Stimulated activated naive CD8-positive, alpha-beta T cell treated with anti-CD3 and anti-CD28 coated beads, Interleukin-15, Interleukin-2, amounts not matched to agents 100 U/mL and 50 U/mL, for 24 hours (primary cell): ENCODE measurements around the gene ADAT1.

Experiments used
- ATAC-seq: fragments of 150-1000 bp; cut with Tn5 transposase; one replicate; pipeline ENCODE4 v1.10.0; 2021
- DNase-seq: peaks from one replicate; pipeline ENCODE4 v3.0.0; 2021

Gene ADAT1

GRCh38 chr16:75622761-75623605 lies at the start of gene ADAT1:
Gene ADAT1, minus strand, starts transcription at chr16:75623281. Its CDS starts 2,482 bp downstream, at chr16:75620799.
- DNase-seq (peak; percentile 97), ATAC-seq (peak; percentile 97)

GRCh38 chr16:75667503-75667902 lies 44.4 kb upstream of the ADAT1 start:
- DNase-seq: no peak
- ATAC-seq: no peak

GRCh38 chr16:75660726-75661302 lies 37.7 kb upstream of the ADAT1 start:
- ATAC-seq (no peak), DNase-seq (no peak)

- no peak for ATAC-seq
- DNase-seq: no peak
Observed at GRCh38 chr16:75660321-75660720, 37.2 kb upstream of the ADAT1 start.

- DNase-seq (no peak), ATAC-seq (no peak)
Observed at GRCh38 chr16:75658175-75658574, 35.1 kb upstream of the ADAT1 start.

- no peak for ATAC-seq
- no peak for DNase-seq
Observed at GRCh38 chr16:75653922-75654321, 30.8 kb upstream of the ADAT1 start.

- DNase-seq (peak; percentile 86), ATAC-seq (peak; percentile 34)
Observed at GRCh38 chr16:75648265-75649076, 25.4 kb upstream of the ADAT1 start.

- ATAC-seq: peak; percentile 94
- peak; percentile 93 for DNase-seq
Observed at GRCh38 chr16:75647492-75648264, 24.6 kb upstream of the ADAT1 start, which contains the start of the genes KARS1 and TERF2IP. Gene KARS1, minus strand, starts transcription at chr16:75647665. Its CDS starts 26 bp downstream, at chr16:75647639. Gene TERF2IP, plus strand, starts transcription at chr16:75647773. Its CDS starts 110 bp downstream, at chr16:75647883.

GRCh38 chr16:75647112-75647491 lies 24.0 kb upstream of the ADAT1 start:
- DNase-seq: no peak
- peak; percentile 2 for ATAC-seq

GRCh38 chr16:75644240-75645012 lies 21.3 kb upstream of the ADAT1 start:
- DNase-seq (no peak), ATAC-seq (no peak)

GRCh38 chr16:75640598-75640997 lies 17.5 kb upstream of the ADAT1 start:
- DNase-seq (no peak), ATAC-seq (no peak)

GRCh38 chr16:75635036-75635435 lies 12.0 kb upstream of the ADAT1 start:
- ATAC-seq (no peak), DNase-seq (no peak)

- DNase-seq: no peak
- no peak for ATAC-seq
Observed at GRCh38 chr16:75632857-75633256, 9.8 kb upstream of the ADAT1 start.

GRCh38 chr16:75630052-75630451 lies 7.0 kb upstream of the ADAT1 start:
- DNase-seq: no peak

GRCh38 chr16:75629132-75629531 lies 6.1 kb upstream of the ADAT1 start:
- no peak for ATAC-seq
- no peak for DNase-seq

More at GRCh38 chr16:75630052-75630451, 7.0 kb upstream of the ADAT1 start:
- ATAC-seq: no peak

GRCh38 chr16:75628351-75628750 lies 5.3 kb upstream of the ADAT1 start:
- ATAC-seq (no peak), DNase-seq (no peak)

GRCh38 chr16:75627851-75628250 lies 4.8 kb upstream of the ADAT1 start:
- DNase-seq (no peak), ATAC-seq (no peak)

- no peak for ATAC-seq
Observed at GRCh38 chr16:75626806-75627205, 3.7 kb upstream of the ADAT1 start.

GRCh38 chr16:75624921-75625334 lies 1.8 kb upstream of the ADAT1 start:
- DNase-seq (no peak), ATAC-seq (no peak)

More at GRCh38 chr16:75626806-75627205, 3.7 kb upstream of the ADAT1 start:
- no peak for DNase-seq

GRCh38 chr16:75621170-75621477 lies 2.0 kb downstream of the ADAT1 start:
- DNase-seq (no peak), ATAC-seq (no peak)
